Panc1 (cell line): ENCODE measurements around the gene IFNA14.
"Not testable (repeated sequence)": the region's sequence is repeated elsewhere in the genome, so short reads cannot be mapped to it uniquely, and the experiment has no call there.

Source experiments
- POLR2AphosphoS5 ChIP-seq: IDR thresholded peaks from 2 replicates; pipeline ENCODE4 v1.6.1; 2012; ENCODE audit warnings: mild to moderate bottlenecking, low read depth, low read length, moderate library complexity
- SIN3A ChIP-seq: IDR thresholded peaks from 2 replicates; pipeline ENCODE4 v1.6.1; 2012; ENCODE audit warnings: low read depth, mild to moderate bottlenecking, low read length, moderate library complexity, borderline replicate concordance; ENCODE audit not compliant: insufficient read depth
- TCF7L2 ChIP-seq: IDR thresholded peaks from 2 replicates; pipeline ENCODE4 v1.6.1; 2011; ENCODE audit warnings: mild to moderate bottlenecking, low read depth, low read length, inconsistent platforms
- TF ChIP-seq, protein P1 (sequence below): fragments of 450-650 bp; IDR thresholded peaks from 2 replicates; pipeline ENCODE4 v1.5.1; 2017; ENCODE audit warnings: mild to moderate bottlenecking

DNA sequence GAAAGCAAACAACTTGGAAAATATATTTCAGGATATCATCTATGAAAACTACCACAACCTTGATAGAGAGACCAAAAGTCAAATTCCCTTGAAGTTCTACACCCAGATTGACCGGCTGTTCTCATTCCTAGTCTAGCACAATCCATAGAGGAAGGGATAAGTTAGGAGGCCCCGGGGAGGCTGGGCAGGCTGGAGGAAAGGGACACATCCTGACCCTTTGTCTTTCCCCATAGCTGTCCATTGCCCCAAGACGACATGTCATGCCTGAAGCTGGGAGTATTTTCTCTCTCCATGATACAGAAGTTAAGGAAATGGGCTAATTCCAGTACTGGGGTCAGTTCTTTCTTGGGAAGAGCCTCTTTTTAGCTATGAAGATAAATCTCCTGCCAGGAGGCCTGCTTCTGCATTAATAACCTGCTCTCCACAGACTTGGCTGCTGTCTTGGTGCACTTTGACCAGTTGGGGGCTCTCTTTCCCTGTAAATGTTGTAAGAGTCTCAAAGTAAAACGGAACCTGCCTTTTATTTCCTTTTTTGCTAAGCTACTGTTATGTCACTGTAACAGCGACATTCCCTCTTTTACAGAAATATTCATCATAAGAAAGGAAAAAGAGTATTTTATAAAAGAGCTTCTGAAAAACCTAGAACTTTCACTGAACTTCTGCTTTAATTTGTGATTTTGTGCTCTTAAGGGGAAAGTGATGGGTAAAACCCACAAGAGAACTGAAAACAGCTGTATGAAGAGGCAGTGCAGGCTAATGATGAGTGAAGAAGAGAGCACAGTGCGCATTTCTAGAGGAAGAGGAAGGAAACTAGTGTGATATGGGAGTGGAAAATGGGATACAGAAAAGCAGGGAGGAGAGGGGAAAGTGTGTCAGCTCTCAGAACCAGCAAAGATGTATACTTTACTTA, 44.7 kb downstream of the IFNA14 start:
- TF ChIP-seq, protein P1, sequence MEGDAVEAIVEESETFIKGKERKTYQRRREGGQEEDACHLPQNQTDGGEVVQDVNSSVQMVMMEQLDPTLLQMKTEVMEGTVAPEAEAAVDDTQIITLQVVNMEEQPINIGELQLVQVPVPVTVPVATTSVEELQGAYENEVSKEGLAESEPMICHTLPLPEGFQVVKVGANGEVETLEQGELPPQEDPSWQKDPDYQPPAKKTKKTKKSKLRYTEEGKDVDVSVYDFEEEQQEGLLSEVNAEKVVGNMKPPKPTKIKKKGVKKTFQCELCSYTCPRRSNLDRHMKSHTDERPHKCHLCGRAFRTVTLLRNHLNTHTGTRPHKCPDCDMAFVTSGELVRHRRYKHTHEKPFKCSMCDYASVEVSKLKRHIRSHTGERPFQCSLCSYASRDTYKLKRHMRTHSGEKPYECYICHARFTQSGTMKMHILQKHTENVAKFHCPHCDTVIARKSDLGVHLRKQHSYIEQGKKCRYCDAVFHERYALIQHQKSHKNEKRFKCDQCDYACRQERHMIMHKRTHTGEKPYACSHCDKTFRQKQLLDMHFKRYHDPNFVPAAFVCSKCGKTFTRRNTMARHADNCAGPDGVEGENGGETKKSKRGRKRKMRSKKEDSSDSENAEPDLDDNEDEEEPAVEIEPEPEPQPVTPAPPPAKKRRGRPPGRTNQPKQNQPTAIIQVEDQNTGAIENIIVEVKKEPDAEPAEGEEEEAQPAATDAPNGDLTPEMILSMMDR = peak; percentile 54
- not testable (repeated sequence) for TF ChIP-seq POLR2AphosphoS5, TCF7L2, SIN3A
